T-helper 2 cell (primary cell): ENCODE measurements around the gene USP25.
"Not testable (repeated sequence)": the region's sequence is repeated elsewhere in the genome, so short reads cannot be mapped to it uniquely, and the experiment has no call there.

Experiments used
- DNase-seq, 5 experiments: peaks; one replicate each; pipeline versions ENCODE4 v3.0.0 to v3.0.0-alpha.2; 2012 to 2022

USP25 gene

DNA sequence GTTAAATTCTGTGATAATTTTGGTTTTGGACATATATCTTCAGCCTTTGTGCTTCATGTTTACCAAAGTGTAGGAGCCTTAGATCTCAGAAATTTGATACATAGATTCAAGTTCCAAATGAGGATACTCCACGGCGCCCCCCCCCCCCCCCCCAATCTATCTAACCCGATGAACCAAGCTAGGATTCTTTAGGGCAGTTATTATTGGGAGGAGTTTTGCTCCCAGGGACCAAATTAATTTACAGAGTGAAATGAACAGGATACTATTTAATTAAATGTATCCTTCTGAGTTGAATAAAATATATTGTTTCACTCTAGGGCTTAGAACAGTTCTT, 3.2 kb downstream of the USP25 start:
- no peak for DNase-seq

DNA sequence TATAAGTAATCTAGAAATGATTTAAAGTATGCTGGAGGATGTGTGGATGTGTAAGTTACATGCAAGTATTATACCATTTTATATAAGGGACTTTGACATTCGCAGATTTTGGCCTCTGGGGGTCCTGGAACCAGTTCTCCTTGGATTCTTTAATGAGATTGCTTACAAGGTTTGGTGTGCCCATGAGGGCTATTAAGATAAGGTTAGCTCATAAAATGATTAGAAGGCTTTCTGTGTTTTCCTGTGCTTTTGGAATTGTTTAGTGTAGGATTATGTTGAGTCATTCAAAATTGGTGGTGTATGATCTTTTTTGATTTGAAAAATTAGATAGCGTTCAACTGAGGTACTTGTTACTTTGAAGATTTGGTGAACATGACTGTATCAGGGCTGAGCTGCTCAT, 5.6 kb downstream of the USP25 start:
- DNase-seq, result no peak

DNA sequence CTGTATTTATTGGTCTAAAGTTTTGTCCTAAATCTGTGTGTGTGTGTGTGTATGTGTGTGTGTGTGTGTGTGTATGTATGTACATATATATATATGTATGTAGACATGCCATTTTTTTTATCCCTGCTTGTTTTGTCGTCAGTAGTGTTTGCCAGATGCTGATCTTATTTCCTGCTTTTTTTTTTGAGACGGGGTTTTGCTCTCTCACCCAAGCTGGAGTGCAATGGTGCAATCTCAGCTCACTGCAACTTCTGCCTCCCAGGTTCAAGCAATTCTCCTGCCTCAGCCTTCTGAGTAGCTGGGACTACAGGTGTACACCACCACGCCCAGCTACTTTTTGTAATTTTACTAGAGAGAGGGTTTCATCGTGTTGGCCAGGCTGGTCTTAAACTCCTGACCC, 6.1 kb downstream of the USP25 start:
- peak in 1 of 5 experiments; percentile 48 for DNase-seq

DNA sequence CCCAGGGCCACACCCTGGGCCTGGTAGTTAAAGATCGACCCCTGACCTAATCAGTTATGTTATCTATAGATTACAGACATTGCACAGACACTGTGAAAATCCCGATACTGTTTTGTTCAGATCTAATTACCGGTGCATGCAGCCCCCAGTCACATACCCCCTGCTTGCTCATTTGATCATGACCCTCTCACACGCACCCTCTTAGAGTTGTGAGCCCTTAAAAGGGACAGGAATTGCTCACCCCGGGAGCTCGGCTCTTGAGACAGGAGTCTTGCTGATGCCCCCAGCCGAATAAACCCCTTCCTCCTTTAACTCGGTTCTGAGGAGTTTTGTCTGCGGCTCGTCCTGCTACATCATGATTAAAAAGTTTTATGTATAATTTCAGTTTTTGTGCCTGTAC, 9.0 kb downstream of the USP25 start:
- not testable (repeated sequence) for DNase-seq

DNA sequence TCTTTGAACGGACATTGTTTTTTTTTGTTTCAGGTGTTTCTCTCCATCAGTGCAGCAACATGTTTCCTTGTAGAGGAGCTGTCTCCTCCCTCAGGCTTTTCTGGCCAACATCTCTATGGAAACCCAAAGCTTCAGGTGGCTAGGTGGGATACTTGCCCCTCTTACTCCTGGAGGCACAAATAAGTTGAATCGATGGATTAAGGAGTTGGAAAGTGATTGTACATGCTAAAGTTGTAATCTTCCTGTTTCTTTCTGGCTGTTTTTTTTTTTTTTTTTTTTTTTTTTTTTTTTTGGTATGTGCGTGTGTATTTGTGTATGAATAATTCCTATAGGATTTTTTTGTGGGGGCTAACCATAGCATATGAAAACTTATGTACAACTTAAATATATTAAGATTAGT, 10.6 kb downstream of the USP25 start:
- DNase-seq, result no peak

DNA sequence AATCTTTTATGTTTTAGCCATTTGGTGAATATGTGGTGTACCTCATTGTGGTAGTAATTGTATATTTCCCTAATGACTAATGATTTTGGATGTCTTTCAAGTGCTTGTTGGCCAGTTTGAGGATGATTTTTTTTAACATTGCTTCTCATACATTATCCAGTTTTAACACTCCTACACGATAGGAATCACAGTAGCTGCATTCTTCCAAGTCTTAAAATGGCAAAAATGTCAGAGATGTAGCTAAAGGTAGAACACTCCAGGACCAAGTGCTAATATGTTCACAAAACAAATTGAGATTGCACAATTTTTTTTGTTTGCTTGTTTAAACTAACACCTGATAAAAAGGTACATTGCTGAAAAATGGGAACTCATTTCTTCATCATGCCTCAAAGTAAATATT, 11.7 kb downstream of the USP25 start:
- DNase-seq, result no peak

DNA sequence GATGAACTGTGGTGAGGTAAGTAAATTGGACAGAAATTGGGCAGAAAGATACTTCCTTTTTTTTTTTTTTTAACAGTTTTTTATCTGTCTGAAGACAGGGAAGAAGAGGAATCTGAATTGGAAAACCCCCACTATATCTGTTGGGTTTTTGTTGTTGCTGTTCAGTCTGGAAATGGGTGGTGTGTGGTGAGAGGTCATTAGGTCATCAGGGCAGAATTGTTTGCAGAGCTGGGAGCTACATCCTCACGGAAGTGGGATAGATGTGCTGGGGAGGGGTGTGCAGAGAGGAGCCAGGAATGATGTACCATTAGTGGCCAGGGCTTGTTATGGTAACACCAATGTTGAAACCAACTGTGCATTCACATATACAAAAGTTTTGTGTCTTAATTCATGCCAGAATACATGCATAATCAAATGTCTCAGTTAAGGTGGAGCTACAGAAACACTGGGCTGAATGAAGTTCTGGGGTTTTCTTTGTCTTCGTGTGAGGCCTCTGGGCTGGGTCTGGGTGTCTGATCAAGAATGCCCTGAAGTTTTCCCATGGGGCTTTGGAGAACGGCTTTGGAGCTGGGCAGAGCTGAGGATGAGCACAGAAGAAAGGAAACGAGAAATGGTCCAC, 12.4 kb downstream of the USP25 start:
- no peak for DNase-seq

DNA sequence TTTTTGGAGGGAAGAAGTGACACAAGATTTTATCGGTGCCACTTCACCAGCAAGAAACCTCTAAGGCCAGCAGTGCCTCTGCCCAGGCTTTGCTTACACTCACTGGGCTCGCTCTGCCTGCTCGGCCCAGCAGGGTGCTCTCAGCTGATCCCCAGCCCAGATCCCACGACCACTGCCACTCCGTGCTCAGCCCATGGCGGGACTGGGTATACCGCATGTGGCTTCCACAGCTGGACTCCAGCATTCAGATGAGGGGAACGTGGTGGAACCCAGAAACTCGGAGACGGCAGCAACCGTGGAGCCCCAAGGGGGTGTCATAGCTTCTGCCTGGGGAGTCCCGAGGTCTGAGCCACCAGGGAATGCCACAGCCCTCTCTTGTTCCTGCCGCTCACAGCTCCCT, 12.9 kb downstream of the USP25 start:
- no peak for DNase-seq

DNA sequence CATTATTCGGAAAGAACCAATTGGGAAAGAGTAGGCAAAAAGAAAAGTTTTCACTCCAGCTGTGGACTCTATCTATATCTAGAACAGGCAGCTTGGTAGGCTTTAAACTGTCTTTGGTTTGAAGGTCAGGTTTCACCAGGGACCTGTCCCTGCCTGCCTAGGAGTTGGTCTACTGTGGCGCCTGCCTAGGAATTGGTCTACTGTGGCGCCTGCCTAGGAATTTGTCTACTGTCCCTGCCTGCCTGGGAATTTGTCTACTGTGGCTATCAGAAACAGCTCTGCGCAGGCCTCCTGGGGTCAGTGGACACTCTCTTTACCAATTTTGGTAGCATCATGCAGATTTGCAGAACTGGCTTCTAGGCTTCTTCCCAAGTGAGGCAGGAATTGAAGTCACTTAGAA, 13.8 kb downstream of the USP25 start:
- DNase-seq, result no peak

DNA sequence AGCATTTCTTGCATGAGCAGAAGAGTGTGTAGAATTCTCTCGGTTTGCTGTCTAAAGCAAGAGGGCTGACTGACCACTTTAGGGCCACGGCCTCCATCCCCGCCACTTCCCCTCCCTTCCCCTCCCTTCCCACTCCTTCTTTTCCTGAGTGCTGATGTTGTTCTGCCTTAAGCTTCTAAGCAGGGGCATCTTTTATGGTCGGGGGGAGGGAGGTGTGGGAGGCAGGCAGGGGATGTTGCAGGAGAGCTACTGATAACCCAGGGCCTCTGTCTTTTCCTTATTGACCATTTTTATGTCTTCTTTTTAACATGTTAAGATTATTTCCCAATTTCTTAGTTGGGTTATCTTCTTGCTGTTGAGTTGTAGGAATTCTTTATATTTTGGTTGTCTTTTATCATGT, 15.1 kb downstream of the USP25 start:
- DNase-seq, result no peak

DNA sequence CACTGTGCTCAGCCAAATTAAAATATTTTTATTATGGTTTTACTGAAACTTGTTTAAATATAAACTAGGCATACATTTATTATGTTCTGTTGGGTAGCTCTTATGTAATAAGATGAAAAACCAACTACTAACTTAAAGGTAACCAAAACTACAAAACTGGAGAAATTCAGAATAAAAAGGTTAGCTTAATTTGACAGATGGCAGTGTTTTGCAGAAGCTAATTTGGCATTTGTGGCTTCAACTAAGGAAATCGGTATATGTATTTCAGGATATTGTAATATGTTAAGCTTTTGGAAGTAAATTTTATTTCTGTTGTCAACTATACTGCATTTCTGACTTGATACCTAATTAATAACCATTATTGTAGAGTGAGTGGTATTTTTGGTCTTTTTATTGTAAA, 18.8 kb downstream of the USP25 start:
- DNase-seq, result no peak

DNA sequence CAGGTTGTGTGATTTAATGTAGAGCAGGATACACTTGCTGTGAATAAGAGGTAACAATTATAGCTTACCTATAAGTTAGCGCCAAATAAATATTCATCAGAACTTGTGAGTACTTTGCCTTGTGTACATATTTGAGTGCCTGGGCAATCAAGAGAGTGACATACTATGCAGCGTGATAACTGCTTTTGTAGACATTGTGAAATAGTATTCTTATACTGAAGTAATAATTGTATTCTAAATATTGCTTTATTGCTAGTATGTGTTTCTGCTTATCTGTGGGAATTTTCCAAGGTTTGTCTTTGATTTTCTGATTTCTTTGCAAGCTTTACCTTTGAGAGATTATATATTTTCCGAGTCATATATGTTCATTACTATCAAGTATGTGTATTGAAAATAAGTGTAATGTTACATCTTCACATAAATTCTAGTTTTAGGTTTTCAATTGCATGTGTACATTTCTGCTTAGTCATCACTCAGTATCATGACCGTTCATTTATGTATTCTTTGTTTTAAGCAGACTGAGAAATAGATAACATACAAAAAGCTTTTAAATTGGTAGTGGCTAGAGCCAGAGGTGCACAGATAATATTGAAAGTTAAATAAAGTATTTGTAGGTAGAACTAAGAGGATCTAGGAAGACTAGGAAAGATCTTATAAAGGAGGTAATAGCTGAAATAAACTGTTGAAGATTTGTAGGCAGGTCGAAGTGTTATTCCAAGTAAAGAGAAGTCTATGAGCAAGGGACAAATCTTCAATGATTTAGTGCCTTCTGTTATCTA, 19.5 kb downstream of the USP25 start:
- DNase-seq, result no peak

DNA sequence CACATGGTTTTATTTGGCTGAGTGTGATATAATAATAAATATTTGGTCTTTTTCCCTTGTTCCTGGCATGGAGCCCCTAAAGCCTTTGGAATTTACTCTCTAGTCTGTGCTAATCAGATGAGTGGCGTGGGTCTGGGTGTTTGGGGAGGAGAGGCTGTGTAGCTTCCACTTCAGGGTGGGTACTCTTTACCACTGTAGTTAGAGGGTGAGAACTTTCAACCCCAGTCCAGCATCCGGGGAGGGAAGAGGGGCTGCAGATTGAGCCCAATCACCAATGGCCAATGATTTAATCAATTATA, 20.0 kb downstream of the USP25 start:
- no peak for DNase-seq

DNA sequence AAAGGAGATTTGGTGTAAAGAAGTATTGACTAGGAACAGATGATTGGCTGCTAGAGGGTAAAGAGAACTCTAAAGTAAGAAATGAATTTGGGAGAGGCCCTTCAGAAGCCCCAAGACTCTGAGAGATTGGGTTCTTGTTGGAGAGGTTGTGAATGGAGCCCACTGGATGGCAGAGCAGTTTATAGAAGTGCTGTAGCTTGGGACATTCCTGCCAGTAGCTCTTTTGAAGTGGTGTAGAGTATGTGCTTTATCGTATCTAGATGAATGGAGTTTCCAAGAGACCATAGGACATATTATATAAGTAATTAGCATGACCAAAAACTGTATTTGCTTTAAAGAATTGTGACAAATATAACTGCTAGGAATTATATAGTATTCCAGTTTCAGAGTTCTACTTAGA, 21.3 kb downstream of the USP25 start:
- DNase-seq, result no peak

DNA sequence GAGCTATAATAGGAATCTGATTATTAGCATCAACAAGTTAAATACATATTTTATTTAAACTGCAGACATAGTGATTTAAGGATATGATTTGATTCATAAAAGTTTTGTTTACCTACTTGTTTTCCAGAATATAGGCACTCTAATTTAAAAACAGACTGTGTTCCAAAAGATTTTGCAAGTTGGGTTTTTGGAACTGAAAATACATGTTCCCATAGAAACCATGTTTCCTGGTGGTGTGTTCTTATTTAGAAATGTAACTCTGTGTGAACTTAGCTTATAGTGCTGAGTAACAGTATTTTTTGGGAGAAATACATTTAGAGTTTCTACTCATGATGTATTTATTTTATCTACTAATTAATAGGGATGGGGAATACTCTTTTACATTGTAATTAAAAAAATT, 21.8 kb downstream of the USP25 start:
- DNase-seq, result no peak

DNA sequence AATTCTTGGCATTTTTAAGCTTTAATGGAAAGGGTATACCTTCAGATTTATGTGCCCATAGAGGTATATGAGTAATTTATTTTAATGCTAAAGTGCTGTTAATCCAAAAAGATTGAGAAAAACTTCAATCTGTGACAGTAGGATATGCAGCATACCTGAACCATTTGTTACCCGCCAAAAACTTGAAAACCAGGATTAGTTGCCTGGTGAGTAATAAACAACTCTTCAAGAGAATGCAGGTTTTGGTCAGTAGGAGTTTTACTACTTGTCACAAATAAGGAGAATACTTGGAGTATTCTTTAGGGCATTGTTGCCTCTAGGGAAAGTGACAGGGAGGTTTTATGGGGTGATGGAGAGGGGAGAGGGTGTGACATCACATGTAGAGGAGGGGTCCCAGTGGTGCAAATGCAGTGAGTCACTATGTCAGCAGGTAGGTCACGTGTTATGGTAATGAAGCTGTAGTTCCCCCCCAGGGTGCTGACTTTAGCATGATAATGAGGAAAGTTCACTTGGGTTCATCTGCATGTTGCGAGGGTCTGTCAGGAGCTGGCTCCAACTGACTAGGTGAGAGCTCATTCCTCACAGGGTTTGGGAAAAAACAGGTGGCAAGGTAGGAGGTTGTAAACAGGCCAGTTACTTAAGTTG, 23.1 kb downstream of the USP25 start:
- no peak for DNase-seq

DNA sequence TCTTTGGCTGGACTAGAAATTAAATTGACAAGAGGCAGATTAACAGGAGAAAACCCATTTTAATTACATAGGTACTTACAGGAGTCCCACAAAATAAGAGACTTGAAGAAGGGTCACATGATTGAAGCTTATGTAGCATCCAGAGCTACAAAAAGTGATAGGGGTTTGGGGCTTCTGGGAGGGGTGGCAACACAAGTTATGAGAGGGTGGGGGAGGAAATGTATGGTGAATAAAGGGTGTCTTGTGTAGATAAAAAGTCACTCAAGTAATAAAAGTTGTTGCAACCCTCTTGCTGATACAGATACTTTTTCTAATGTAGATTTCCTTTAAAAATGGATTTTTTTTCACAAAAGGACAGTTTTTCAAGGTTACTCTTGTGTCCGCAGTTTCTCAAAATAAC, 24.0 kb downstream of the USP25 start:
- no peak for DNase-seq

DNA sequence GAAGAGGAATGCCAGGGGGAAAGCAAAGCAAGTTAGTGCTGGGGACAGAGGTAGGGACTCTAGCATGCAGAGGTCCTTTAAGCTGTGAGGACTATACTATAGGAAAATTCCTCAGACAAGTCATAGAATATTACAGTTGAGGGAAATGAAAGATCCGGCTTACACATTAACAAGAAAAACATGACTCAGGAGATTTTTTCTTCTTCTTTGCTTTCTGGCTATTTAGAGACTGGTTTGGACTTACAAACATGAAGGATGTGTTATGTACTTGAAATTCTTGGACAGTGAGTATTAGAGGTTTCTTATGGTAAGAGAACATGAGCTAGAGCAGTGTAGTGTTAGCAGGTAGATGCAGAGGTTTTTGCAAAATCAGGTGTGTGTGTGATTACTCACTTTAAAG, 24.9 kb downstream of the USP25 start:
- no peak for DNase-seq

DNA sequence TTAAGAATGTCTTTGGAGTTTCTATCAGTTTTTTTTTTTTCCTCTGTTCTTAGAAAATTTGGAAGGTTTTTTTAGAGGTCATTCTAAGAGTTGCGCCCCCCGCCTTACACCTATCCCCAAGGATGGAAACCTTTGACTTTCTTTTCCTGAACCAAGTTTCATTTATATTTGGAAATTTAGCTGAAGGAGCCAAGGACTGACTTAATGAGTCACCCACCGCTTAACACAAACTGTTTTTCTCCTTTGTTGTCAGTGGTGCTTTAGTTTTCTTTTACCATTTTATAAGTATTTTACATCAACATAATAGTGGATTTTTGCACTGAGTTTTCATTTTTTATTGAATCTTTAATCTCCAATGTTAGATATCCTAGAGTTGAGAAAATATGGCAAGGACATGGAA, 25.3 kb downstream of the USP25 start:
- DNase-seq, result no peak

DNA sequence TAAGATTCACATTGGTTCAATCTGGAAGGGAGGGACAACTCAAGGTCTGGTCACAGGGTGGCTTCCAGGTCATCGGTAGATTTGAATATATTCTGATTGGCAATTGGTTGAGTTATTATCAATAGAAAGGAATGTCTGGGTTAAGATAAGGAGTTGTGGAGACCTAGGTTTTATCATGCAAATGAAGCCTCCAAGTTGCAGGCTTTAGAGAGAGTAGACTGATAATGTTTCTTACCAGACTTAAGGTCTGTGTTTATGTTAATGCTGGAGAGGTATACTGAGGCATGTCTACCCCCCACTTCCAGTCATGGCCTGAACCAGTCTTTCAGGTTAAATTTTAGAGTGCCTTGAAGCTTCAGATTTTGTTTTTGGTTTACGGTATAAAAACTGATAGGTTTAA, 29.7 kb downstream of the USP25 start:
- DNase-seq, result no peak

DNA sequence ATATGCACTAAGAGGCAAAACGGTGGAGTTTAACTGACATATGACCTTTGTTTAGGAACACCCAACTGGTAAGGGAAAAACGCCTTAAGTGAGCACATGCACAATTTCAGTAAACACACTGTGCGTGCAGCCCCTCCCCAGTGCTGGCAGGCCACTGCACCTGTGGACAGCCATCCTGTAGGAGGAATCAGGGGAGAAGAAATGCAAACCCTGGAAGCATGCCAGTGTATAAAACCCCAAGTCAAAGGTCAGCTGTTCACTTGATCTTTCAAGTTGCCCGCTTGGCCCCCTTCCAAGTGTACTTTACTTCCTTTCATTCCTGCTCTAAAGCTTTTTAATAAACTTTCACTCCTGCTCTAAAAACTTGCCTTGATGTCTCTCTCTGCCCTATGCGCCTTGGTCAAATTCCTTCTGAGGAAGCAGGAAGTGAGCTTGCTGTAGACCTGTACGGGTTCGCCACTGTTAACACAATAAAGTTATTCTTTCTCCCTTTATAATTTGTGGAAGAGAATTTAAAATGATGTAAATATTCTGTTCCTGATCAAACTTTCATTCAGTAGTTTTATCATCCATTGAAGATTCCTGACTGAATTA, 31.8 kb downstream of the USP25 start:
- no peak for DNase-seq

DNA sequence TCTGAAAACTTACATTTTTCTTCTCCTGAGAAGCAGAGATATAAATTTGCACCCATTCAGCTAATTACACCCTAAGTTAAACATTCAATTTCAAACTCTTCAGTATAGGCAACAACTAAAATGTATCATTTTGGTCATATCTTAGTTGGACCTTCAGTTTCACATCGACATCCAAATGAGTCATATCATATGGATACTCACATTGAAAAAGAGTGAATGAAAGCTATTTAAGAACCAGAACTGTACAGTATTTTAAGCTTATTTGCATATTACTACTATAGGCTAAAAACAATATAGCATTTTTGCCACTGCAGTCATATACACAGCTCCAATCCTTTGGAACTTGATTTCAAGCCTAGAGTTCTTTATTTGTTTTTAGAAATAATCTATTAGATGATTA, 33.6 kb downstream of the USP25 start:
- DNase-seq, result peak in 1 of 5 experiments; percentile 4

DNA sequence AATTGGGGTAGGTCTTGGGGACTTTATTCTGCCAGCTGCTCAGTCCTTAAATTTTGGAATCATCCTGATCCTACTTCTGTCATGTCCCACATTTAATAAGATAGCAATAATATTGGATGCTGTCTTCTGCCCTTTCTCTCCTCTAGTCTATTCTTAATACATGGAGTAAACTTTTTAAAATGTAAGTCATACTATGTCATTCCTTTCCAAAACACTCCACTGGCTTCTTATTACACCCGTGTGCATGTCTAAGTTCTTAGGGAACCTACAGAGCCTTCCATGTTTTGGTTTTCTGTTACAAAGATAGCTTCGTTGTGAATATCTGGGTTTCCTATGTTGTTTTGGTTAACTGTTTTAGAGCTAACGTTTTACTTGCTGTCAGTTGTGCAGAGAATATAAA, 35.1 kb downstream of the USP25 start:
- DNase-seq, result no peak

DNA sequence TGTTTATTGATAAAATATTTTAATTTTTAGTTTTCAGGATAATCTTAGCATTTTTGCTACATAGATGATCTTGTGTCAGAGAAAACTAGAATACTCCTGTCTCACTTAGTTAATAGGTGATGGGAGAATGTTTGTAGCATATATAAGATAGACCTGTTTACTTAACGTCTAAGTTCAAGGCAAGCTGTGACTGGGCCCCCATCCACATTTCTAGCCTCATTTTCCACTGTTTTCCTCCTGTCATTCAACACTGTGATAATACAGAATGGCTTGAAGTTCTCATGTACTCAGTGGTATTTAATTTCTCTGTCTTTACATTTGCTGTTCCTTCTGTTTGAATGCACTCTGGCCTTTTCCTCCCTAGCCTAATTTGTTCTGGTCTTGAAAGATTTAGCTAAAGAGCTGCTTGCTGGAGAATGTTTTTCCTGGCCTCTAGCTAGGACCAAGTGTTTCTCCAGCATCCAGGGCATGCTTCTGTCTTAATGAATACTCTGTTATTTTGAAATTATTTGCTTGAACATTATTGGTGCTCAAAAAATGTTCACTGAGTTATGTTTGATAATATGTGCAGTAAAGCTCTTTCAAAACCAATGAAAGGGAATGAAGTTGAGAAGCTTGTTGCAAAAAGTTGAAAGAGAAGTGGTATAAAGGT, 37.3 kb downstream of the USP25 start:
- DNase-seq, result no peak
